ENCODE results near the gene EXTL2.

GRCh38 chr1:100875228-100875627 is 19.4 kb downstream of the EXTL2 start:
- TF ChIP-seq CTCF (IDR thresholded peaks at IDR 0.05 in 2 of 3, conservative IDR thresholded peaks at IDR 0.05 in 1 of 3; ENCODE audit: borderline replicate concordance in 1 of 3, insufficient read depth in 1 of 3, low read depth in 2 of 3, low read length in 2 of 3) (no peak), REST (IDR thresholded peaks at IDR 0.05; ENCODE audit: low read depth) (no peak)
